ENCODE measurements around the gene FBXW7. TPM values are rescaled to one million over a fixed set of nuclear protein-coding genes. Genes with fewer than 3 reads are reported as not detected.

The FBXW7 gene
- total RNA-seq, 1 experiment from 2014 or later, result 27.1 TPM

DNA sequence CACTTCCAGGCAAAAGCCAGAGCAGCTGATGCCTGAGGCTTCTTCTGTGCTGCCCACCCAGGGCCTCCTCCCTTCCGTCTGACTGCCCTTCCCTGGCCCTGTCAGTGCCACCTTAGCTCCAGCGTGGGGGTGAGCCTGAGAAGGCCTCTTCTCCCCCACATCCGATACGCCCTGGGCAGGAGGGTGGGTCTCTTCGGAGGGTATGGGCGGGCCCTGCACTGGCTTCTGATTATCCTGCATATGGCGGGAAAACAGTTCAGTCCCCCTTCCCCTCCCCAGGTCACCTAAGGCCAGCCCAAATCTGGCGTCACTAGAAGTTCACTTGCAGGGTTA, 256.7 kb downstream of the FBXW7 start:
- no peak overlapping the region for H2BK120ac ChIP-seq (ENCODE audit: low read depth, low read length, poor library complexity, severe bottlenecking)
- Mint-ChIP-seq H3K4me1 (peaks cover 23 to 34% of the 10 kb centered on the region in 2 experiments), H3K27ac (peak overlapping the region in 2 of 3 experiments; percentile 29 to 61; a peak in 1 of 7 replicates), H3K9me3 (no peaks in the 10 kb centered on the region), H3K36me3 (ENCODE audit: insufficient read depth in 1 of 3, low read depth in 3 of 3) (no peaks in the 10 kb centered on the region), H3K4me3 (no peak overlapping the region; a peak in 1 of 5 replicates), H3K27me3 (ENCODE audit: low read depth) (0 out of 2 replicates have a peak, but pooled peaks cover 1% of the 10 kb centered on the region)
- no peaks in the 10 kb centered on the region for H3K27me3 ChIP-seq (ENCODE audit: insufficient read depth, low read length)
- no peak overlapping the region for H3K27ac ChIP-seq (ENCODE audit: insufficient read length, low read depth, low read length)
- no peak overlapping the region for H2AK5ac ChIP-seq (ENCODE audit: insufficient read length, low read length)
- TF ChIP-seq, protein P1, sequence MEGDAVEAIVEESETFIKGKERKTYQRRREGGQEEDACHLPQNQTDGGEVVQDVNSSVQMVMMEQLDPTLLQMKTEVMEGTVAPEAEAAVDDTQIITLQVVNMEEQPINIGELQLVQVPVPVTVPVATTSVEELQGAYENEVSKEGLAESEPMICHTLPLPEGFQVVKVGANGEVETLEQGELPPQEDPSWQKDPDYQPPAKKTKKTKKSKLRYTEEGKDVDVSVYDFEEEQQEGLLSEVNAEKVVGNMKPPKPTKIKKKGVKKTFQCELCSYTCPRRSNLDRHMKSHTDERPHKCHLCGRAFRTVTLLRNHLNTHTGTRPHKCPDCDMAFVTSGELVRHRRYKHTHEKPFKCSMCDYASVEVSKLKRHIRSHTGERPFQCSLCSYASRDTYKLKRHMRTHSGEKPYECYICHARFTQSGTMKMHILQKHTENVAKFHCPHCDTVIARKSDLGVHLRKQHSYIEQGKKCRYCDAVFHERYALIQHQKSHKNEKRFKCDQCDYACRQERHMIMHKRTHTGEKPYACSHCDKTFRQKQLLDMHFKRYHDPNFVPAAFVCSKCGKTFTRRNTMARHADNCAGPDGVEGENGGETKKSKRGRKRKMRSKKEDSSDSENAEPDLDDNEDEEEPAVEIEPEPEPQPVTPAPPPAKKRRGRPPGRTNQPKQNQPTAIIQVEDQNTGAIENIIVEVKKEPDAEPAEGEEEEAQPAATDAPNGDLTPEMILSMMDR (conservative IDR thresholded peaks at IDR 0.05), result no peak
- H3K4ac ChIP-seq (ENCODE audit: low read depth, low read length), result no peak overlapping the region
- H2BK5ac ChIP-seq (ENCODE audit: insufficient read length, low read length), result no peak overlapping the region
- no peak overlapping the region for H3K9ac ChIP-seq (ENCODE audit: extremely low read depth, insufficient read length, low read length)
- H3K9me3 ChIP-seq (ENCODE audit: control insufficient read depth, low read depth, low read length), result no peaks in the 10 kb centered on the region
- no peaks in the 10 kb centered on the region for H3K23me2 ChIP-seq (ENCODE audit: insufficient read length, low read depth, low read length, poor library complexity, severe bottlenecking)
- H4K8ac ChIP-seq (replicated peaks; ENCODE audit: insufficient read length, low read depth, low read length), result no peak overlapping the region
- H3T11ph ChIP-seq (ENCODE audit: low read length), result no peak overlapping the region
- H3K23ac ChIP-seq (ENCODE audit: insufficient read length, low read depth, low read length), result no peak overlapping the region
- no peaks in the 10 kb centered on the region for H3K79me2 ChIP-seq (ENCODE audit: insufficient read depth, low read length)
- DNase-seq, result no peak
- H3K56ac ChIP-seq (ENCODE audit: insufficient read length, low read depth, low read length), result no peak overlapping the region
- H3K14ac ChIP-seq (ENCODE audit: insufficient read depth, low read length), result peak overlapping the region; percentile 39; the same call in 1 of the 2 replicates
- H2AFZ ChIP-seq (ENCODE audit: low read length), result no peak overlapping the region
- peaks cover 7% of the 10 kb centered on the region; the same call in 1 of the 2 replicates for H3K4me1 ChIP-seq (ENCODE audit: insufficient read depth, low read length)
- H2BK12ac ChIP-seq (ENCODE audit: insufficient read length, low read depth, low read length), result no peak overlapping the region
- no peak overlapping the region for H2BK15ac ChIP-seq (ENCODE audit: low read depth, low read length)
- WGBS (ENCODE audit: extremely low coverage, insufficient read length, low lambda C conversion rate), result no CpG with 5 or more reads among the region's 8 CpGs
- H2BK20ac ChIP-seq (ENCODE audit: low read depth, low read length, poor library complexity, severe bottlenecking), result no peak overlapping the region
- H4K20me1 ChIP-seq (ENCODE audit: control insufficient read depth, insufficient read depth, insufficient read length), result no peaks in the 10 kb centered on the region
- no peak overlapping the region for H4K91ac ChIP-seq (ENCODE audit: insufficient read length, low read depth, low read length)
- no peak overlapping the region for H3K4me2 ChIP-seq (ENCODE audit: insufficient read depth, insufficient read length, low read length)
- no peaks in the 10 kb centered on the region for H3K79me1 ChIP-seq (ENCODE audit: insufficient read depth, low read depth, low read length, poor library complexity, severe bottlenecking)
- no peak overlapping the region for H4K5ac ChIP-seq (ENCODE audit: insufficient read length, low read depth, low read length)
- no peak overlapping the region for H3K18ac ChIP-seq (ENCODE audit: insufficient read length, low read depth, low read length)
